Neural progenitor cell (in vitro differentiated cells): ENCODE data around the gene SLF2.

ENCODE experiments used
- CTCF ChIP-seq: fragments of 200-600 bp; sonication (generic); IDR thresholded peaks from 2 replicates; pipeline ENCODE4 v1.5.1; 2017; ENCODE audit warnings: antibody characterized with exemption, mild to moderate bottlenecking
- EZH2 ChIP-seq: fragments of 200-600 bp; sonication (generic); IDR thresholded peaks from 2 replicates; pipeline ENCODE4 v1.6.1; 2017; ENCODE audit warnings: antibody characterized with exemption, mild to moderate bottlenecking, moderate library complexity
- EZH2phosphoT487 ChIP-seq: fragments of 200-600 bp; sonication (generic); IDR thresholded peaks from 2 replicates; pipeline ENCODE4 v1.6.1; 2017; ENCODE audit warnings: antibody characterized with exemption

GRCh38 chr10:100888957-100889356 is 23.8 kb upstream of the SLF2 start:
- peak; percentile 53 for TF ChIP-seq CTCF
- TF ChIP-seq EZH2phosphoT487 = no peak
- no peak for TF ChIP-seq EZH2
